OCI-LY3 (cell line): ENCODE data around the gene KCNH5.

ENCODE experiments used
- H2AFZ ChIP-seq: fragments of 200-600, 300-600 bp; shearing (Covaris generic); 2 replicates; pipeline ENCODE4 v1.6.0; 2014; ENCODE audit warnings: antibody characterized with exemption, low read depth, low read length
- H3K27ac ChIP-seq: fragments of 200-600, 300-600 bp; sonication (generic); 2 replicates; pipeline ENCODE4 v1.5.1; 2014; ENCODE audit warnings: mild to moderate bottlenecking, low read length, moderate library complexity, mixed read lengths
- H3K27me3 ChIP-seq: fragments of 200-600, 300-600 bp; sonication (generic); 2 replicates; pipeline ENCODE4 v1.6.1; 2014; ENCODE audit warnings: low read depth, low read length, mixed read lengths
- H3K36me3 ChIP-seq: fragments of 200-600, 300-600 bp; sonication (generic); replicated peaks from 2 replicates; pipeline ENCODE3; 2014; ENCODE audit warnings: low read depth, low read length, mixed read lengths
- H3K4me1 ChIP-seq: fragments of 300-600, 200-600 bp; sonication (generic); 2 replicates; pipeline ENCODE4 v1.6.1; 2014; ENCODE audit warnings: low read length, mixed read lengths
- H3K4me2 ChIP-seq: fragments of 200-600, 300-600 bp; sonication (generic); 2 replicates; pipeline ENCODE4 v1.6.1; 2014; ENCODE audit warnings: low read length, mixed read lengths
- H3K4me3 ChIP-seq: fragments of 300-600, 200-600 bp; sonication (generic); 2 replicates; pipeline ENCODE4 v1.5.1; 2014; ENCODE audit warnings: antibody characterized with exemption, mild to moderate bottlenecking, low read length, moderate library complexity
- H3K79me2 ChIP-seq: fragments of 300-600, 200-600 bp; shearing (Covaris generic); 2 replicates; pipeline ENCODE4 v1.6.1; 2014; ENCODE audit warnings: mild to moderate bottlenecking, low read length, mixed read lengths
- H3K9ac ChIP-seq: fragments of 300-600, 200-600 bp; shearing (Covaris generic); 2 replicates; pipeline ENCODE4 v1.6.0; 2014; ENCODE audit warnings: mild to moderate bottlenecking, low read length, moderate library complexity
- H3K9me3 ChIP-seq: fragments of 200-600, 300-600 bp; shearing (Covaris generic); 2 replicates; pipeline ENCODE4 v1.6.1; 2014; ENCODE audit warnings: low read length, mixed read lengths; ENCODE audit not compliant: insufficient read depth
- H4K20me1 ChIP-seq: fragments of 200-600, 300-600 bp; sonication (generic); 2 replicates; pipeline ENCODE4 v1.6.1; 2016; ENCODE audit warnings: low read length, mixed read lengths; ENCODE audit not compliant: insufficient read depth
- CTCF ChIP-seq: fragments of 200-600, 300-600 bp; sonication (generic); IDR thresholded peaks from 2 replicates; pipeline ENCODE4 v1.5.1; 2014; ENCODE audit warnings: antibody characterized with exemption, low read length, low read depth
- EZH2phosphoT487 ChIP-seq: fragments of 200-600 bp; shearing (Covaris generic); IDR thresholded peaks from 2 replicates; pipeline ENCODE4 v1.6.1; 2018; ENCODE audit warnings: antibody characterized with exemption, mixed run types, low read depth

Gene KCNH5

GRCh38 chr14:62956413-62956812, 88.8 kb downstream of the KCNH5 start:
- Histone ChIP-seq H3K4me1 (no peaks in the 10 kb centered on the region), H3K27ac (no peak overlapping the region), H3K36me3 (no peaks in the 10 kb centered on the region), H3K79me2 (no peaks in the 10 kb centered on the region), H3K4me2 (no peak overlapping the region), H4K20me1 (no peaks in the 10 kb centered on the region), H3K4me3 (no peak overlapping the region), H3K9ac (no peak overlapping the region), H3K27me3 (no peaks in the 10 kb centered on the region), H3K9me3 (no peaks in the 10 kb centered on the region), H2AFZ (no peak overlapping the region)
- TF ChIP-seq CTCF (no peak), EZH2phosphoT487 (no peak)

DNA sequence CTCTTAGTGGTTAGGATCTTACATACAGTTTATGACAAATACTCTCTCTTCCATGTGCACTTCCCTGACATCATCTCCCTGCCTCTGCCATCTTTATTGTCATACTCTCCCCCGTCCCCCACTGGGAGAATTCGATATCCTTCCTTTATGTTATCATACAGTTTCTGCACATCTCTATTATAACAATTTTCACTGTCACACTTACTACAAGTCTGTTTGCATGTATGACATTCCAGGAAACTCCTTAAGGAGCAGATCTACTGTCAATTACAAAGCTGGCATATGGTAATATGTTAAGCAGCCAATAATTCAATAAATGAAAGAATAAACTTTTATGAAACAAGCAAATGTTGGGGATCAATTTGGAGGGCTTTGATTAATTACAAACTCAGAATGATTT, 91.1 kb downstream of the KCNH5 start:
- no peak overlapping the region for H3K4me3 ChIP-seq
- H3K4me1 ChIP-seq, result no peaks in the 10 kb centered on the region
- no peaks in the 10 kb centered on the region for H4K20me1 ChIP-seq
- H2AFZ ChIP-seq, result no peak overlapping the region
- no peak for TF ChIP-seq CTCF
- TF ChIP-seq EZH2phosphoT487, result no peak
- H3K36me3 ChIP-seq, result no peaks in the 10 kb centered on the region
- H3K4me2 ChIP-seq, result no peak overlapping the region
- H3K27ac ChIP-seq, result no peak overlapping the region
- H3K27me3 ChIP-seq, result no peaks in the 10 kb centered on the region
- H3K9me3 ChIP-seq, result no peaks in the 10 kb centered on the region
- no peaks in the 10 kb centered on the region for H3K79me2 ChIP-seq
- H3K9ac ChIP-seq, result no peak overlapping the region

DNA sequence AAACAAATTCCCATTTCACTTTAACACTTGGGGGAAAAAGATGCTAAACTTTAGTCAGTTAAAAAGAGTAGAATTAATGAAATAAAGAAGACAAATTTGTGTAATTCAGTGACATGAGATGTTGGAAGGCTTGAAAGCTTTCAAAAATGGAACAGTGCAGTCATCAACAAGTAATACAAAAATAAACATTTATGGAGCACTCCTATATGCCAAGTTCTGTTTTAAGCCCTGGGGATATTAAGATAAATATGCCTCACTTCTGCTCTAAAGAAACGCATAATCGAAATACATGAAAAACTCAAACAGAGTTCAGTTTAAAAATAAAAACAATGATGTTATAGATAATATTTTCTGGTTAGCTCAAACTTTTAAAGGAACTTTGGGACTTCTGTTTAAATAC, 93.0 kb downstream of the KCNH5 start:
- H3K4me1 ChIP-seq, result no peaks in the 10 kb centered on the region
- no peak overlapping the region for H3K4me2 ChIP-seq
- no peaks in the 10 kb centered on the region for H3K9me3 ChIP-seq

DNA sequence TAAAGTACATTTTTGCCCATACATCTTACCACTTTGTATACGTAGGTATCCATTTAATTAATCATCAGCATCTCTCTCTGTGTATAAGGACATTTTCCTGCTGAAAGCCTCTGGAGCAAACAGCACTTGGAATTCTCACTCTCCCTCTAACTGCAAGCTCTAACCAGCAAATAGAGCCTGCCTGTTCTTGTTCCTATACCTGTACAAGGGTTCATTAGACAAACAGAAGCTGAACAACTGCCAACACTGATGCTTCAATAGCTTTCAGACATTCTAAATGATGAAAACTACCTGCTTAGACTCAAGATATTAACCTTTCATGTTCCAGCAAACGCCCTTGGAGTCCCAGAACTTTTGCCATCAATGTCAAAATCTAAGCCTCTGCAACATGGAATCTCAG, 98.0 kb downstream of the KCNH5 start:
- Histone ChIP-seq H3K27me3 (no peaks in the 10 kb centered on the region), H3K36me3 (no peaks in the 10 kb centered on the region), H3K9me3 (no peaks in the 10 kb centered on the region), H3K9ac (no peak overlapping the region), H2AFZ (no peak overlapping the region), H3K4me1 (no peaks in the 10 kb centered on the region), H4K20me1 (no peaks in the 10 kb centered on the region), H3K4me2 (no peak overlapping the region), H3K27ac (no peak overlapping the region), H3K4me3 (no peak overlapping the region), H3K79me2 (no peaks in the 10 kb centered on the region)
- TF ChIP-seq CTCF, result no peak
- no peak for TF ChIP-seq EZH2phosphoT487

More for the DNA sequence above, 93.0 kb downstream of the KCNH5 start:
- TF ChIP-seq CTCF (no peak), EZH2phosphoT487 (no peak)
- Histone ChIP-seq H3K9ac (no peak overlapping the region), H3K27me3 (no peaks in the 10 kb centered on the region), H3K36me3 (no peaks in the 10 kb centered on the region), H2AFZ (no peak overlapping the region), H3K27ac (no peak overlapping the region), H3K79me2 (no peaks in the 10 kb centered on the region), H3K4me3 (no peak overlapping the region), H4K20me1 (no peaks in the 10 kb centered on the region)
